ENCODE data around the gene BUB3.

Gene BUB3

GRCh38 chr10:123134915-123135414, 19.2 kb upstream of the BUB3 start:
- no peak for TF ChIP-seq POLR2AphosphoS5 (IDR thresholded peaks at IDR 0.05; ENCODE audit: low read depth, low read length)
- no peak for TF ChIP-seq TAF1 (IDR thresholded peaks at IDR 0.05; ENCODE audit: borderline replicate concordance, insufficient read depth, low read length)
- TF ChIP-seq FOXP2 (optimal IDR thresholded peaks at IDR 0.05; ENCODE audit: borderline replicate concordance, extremely low read depth, extremely low read length, insufficient read depth) = no peak
- TF ChIP-seq REST (IDR thresholded peaks at IDR 0.05; ENCODE audit: insufficient read depth in 1 of 2, low read depth in 2 of 2, low read length in 2 of 2) = no peak

- no peak for TF ChIP-seq FOXP2 (optimal IDR thresholded peaks at IDR 0.05; ENCODE audit: borderline replicate concordance, extremely low read depth, extremely low read length, insufficient read depth)
- no peak for TF ChIP-seq REST (IDR thresholded peaks at IDR 0.05; ENCODE audit: insufficient read depth in 1 of 2, low read depth in 2 of 2, low read length in 2 of 2)
- no peak for TF ChIP-seq TAF1 (IDR thresholded peaks at IDR 0.05; ENCODE audit: borderline replicate concordance, insufficient read depth, low read length)
- TF ChIP-seq SIN3A (IDR thresholded peaks at IDR 0.05; ENCODE audit: borderline replicate concordance, insufficient read depth, low read length) = no peak
- no peak for TF ChIP-seq POLR2AphosphoS5 (IDR thresholded peaks at IDR 0.05; ENCODE audit: low read depth, low read length)
These were observed 18.6 kb upstream of the BUB3 start, which contains the start of gene HMX3 for GRCh38 chr10:123135415-123136141. Gene HMX3 (plus strand): TSS chr10:123135970. CDS start chr10:123136051, 81 bp downstream.

GRCh38 chr10:123136221-123136805, 17.9 kb upstream of the BUB3 start:
- TF ChIP-seq SIN3A (IDR thresholded peaks at IDR 0.05; ENCODE audit: borderline replicate concordance, insufficient read depth, low read length) (no peak), FOXP2 (optimal IDR thresholded peaks at IDR 0.05; ENCODE audit: borderline replicate concordance, extremely low read depth, extremely low read length, insufficient read depth) (no peak), REST (IDR thresholded peaks at IDR 0.05; ENCODE audit: insufficient read depth in 1 of 2, low read depth in 2 of 2, low read length in 2 of 2) (no peak), POLR2AphosphoS5 (IDR thresholded peaks at IDR 0.05; ENCODE audit: low read depth, low read length) (no peak), TAF1 (IDR thresholded peaks at IDR 0.05; ENCODE audit: borderline replicate concordance, insufficient read depth, low read length) (no peak)

- TF ChIP-seq POLR2AphosphoS5 (IDR thresholded peaks at IDR 0.05; ENCODE audit: low read depth, low read length) (no peak), FOXP2 (optimal IDR thresholded peaks at IDR 0.05; ENCODE audit: borderline replicate concordance, extremely low read depth, extremely low read length, insufficient read depth) (no peak), REST (IDR thresholded peaks at IDR 0.05; ENCODE audit: insufficient read depth in 1 of 2, low read depth in 2 of 2, low read length in 2 of 2) (no peak), SIN3A (IDR thresholded peaks at IDR 0.05; ENCODE audit: borderline replicate concordance, insufficient read depth, low read length) (no peak), TAF1 (IDR thresholded peaks at IDR 0.05; ENCODE audit: borderline replicate concordance, insufficient read depth, low read length) (no peak)
These were observed 17.2 kb upstream of the BUB3 start for GRCh38 chr10:123136806-123137642.
